Endothelial cell of umbilical vein (primary cell): ENCODE results near the gene AK5. TPM values are rescaled to one million over a fixed set of nuclear protein-coding genes. Genes with fewer than 3 reads are reported as not detected.

Experiments
- BruUV-seq: library from RNA; stranded (reverse); fragments of 400-500 nt; replicated peaks from 2 replicates; lab custom pipeline; 2021; lab: Mats Ljungman, UMichigan
- CTCF ChIA-PET: fragments of 300-600, 350-600 bp; sonication (Branson Sonifier 250); formaldehyde crosslinking; loops from one replicate; lab custom pipeline; 2021; ENCODE audit warnings: antibody characterized with exemption, inconsistent platforms; lab: Charles Lee
- POLR2A ChIA-PET: fragments of 300-600, 350-600 bp; sonication (Branson Sonifier 250); formaldehyde crosslinking; loops from one replicate; lab custom pipeline; 2021; ENCODE audit warnings: antibody characterized with exemption, inconsistent platforms; lab: Charles Lee
- DNase-seq: peaks from one replicate; pipeline ENCODE4 v3.0.0-alpha.2; 2011; ENCODE audit warnings: low read depth, low spot score
- FAIRE-seq: peaks from 2 replicates; lab custom pipeline; 2011; peaks lifted over from hg19 to GRCh38; lab: Jason Lieb, UNC
- H2AFZ ChIP-seq: 2 replicates; pipeline ENCODE4 v1.6.0; 2012; ENCODE audit warnings: low read depth, low read length, control low read depth, inconsistent platforms
- H3K27ac ChIP-seq: 2 replicates; pipeline ENCODE4 v1.5.1; 2011; ENCODE audit warnings: low read depth, mild to moderate bottlenecking, control low read depth, low read length, moderate library complexity; ENCODE audit not compliant: insufficient read depth
- H3K27me3 ChIP-seq, 2 experiments: 2 replicates each; pipeline versions ENCODE4 v1.6.0 to v1.6.1; 2011; ENCODE audit warnings: low read length in 2 of 2, mixed read lengths in 1 of 2; ENCODE audit not compliant: control insufficient read depth in 2 of 2, insufficient read depth in 2 of 2
- H3K36me3 ChIP-seq, 2 experiments: 2 replicates in 1 of 2; 3 replicates in 1 of 2; pipeline ENCODE4 v1.5.1; 2011; ENCODE audit warnings: low read length in 2 of 2, mild to moderate bottlenecking in 1 of 2, moderate library complexity in 1 of 2; ENCODE audit not compliant: control insufficient read depth in 2 of 2, insufficient read depth in 2 of 2; ENCODE audit errors: extremely low read depth in 1 of 2
- H3K4me1 ChIP-seq: 3 replicates; pipeline ENCODE4 v1.5.1; 2011; ENCODE audit warnings: mild to moderate bottlenecking, low read length; ENCODE audit not compliant: control insufficient read depth, insufficient read depth; ENCODE audit errors: extremely low read depth
- H3K4me2 ChIP-seq: 2 replicates; pipeline ENCODE4 v1.6.1; 2011; ENCODE audit warnings: low read length, control low read depth, mixed read lengths; ENCODE audit not compliant: insufficient read depth
- H3K4me3 ChIP-seq, 3 experiments: fragments of 200-600 bp in 1 of 3; sonication (generic), shearing (Covaris generic) in 1 of 3; replicated peaks in 1 of 3; 2 replicates each; pipeline ENCODE4 v1.5.1; 2011 to 2016; ENCODE audit warnings: control low read depth in 3 of 3, low read length in 3 of 3, mild to moderate bottlenecking in 2 of 3, inconsistent platforms in 1 of 3, low read depth in 1 of 3, moderate library complexity in 1 of 3; ENCODE audit not compliant: insufficient read depth in 1 of 3
- H3K79me2 ChIP-seq: 2 replicates; pipeline ENCODE4 v1.6.0; 2012; ENCODE audit warnings: low read length, inconsistent platforms; ENCODE audit not compliant: control insufficient read depth, insufficient read depth
- H3K9ac ChIP-seq: replicated peaks from 2 replicates; pipeline ENCODE3; 2011; ENCODE audit warnings: low read length, control low read depth; ENCODE audit not compliant: insufficient read depth; ENCODE audit errors: extremely low read depth
- H3K9me1 ChIP-seq: replicated peaks from 3 replicates; pipeline ENCODE4 v1.6.0; 2011; ENCODE audit warnings: mild to moderate bottlenecking, low read length; ENCODE audit not compliant: control insufficient read depth, insufficient read depth; ENCODE audit errors: extremely low read depth
- H3K9me3 ChIP-seq: replicated peaks from 2 replicates; pipeline ENCODE4 v1.5.1; 2012; ENCODE audit warnings: low read length, inconsistent platforms; ENCODE audit not compliant: control insufficient read depth, insufficient read depth
- H4K20me1 ChIP-seq: replicated peaks from 2 replicates; pipeline ENCODE3; 2011; ENCODE audit warnings: mild to moderate bottlenecking, low read length; ENCODE audit not compliant: control insufficient read depth, insufficient read depth; ENCODE audit errors: extremely low read depth
- CTCF ChIP-seq, 2 donors: IDR thresholded peaks; 1 replicate in 1 of 2; 2 replicates in 1 of 2; pipeline ENCODE4 v1.5.1; 2011; ENCODE audit warnings: low read length in 2 of 2, mild to moderate bottlenecking in 2 of 2, moderate library complexity in 2 of 2, control low read depth in 1 of 2, inconsistent platforms in 1 of 2, low read depth in 1 of 2; ENCODE audit not compliant: insufficient read depth in 1 of 2; ENCODE audit errors: extremely low read depth in 1 of 2
- EZH2 ChIP-seq: IDR thresholded peaks from 2 replicates; pipeline ENCODE4 v1.6.1; 2012; ENCODE audit warnings: borderline replicate concordance, low read depth, mild to moderate bottlenecking, moderate library complexity, low read length, inconsistent platforms; ENCODE audit not compliant: severe bottlenecking
- FOS ChIP-seq: IDR thresholded peaks from 2 replicates; pipeline ENCODE4 v1.6.1; 2011; ENCODE audit warnings: mild to moderate bottlenecking, low read length, moderate library complexity, borderline replicate concordance; ENCODE audit not compliant: insufficient read depth
- GATA2 ChIP-seq: IDR thresholded peaks from 2 replicates; pipeline ENCODE4 v1.7.0; 2011; ENCODE audit warnings: low read depth, mild to moderate bottlenecking, moderate library complexity, mixed read lengths, low read length; ENCODE audit not compliant: insufficient read length, insufficient read depth
- JUN ChIP-seq: IDR thresholded peaks from 2 replicates; pipeline ENCODE4 v1.6.1; 2011; ENCODE audit warnings: borderline replicate concordance, low read depth; ENCODE audit not compliant: insufficient read length, insufficient read depth
- MAX ChIP-seq: IDR thresholded peaks from 2 replicates; pipeline ENCODE4 v1.6.1; 2011; ENCODE audit not compliant: insufficient read depth, insufficient read length
- MYC ChIP-seq: IDR thresholded peaks from one replicate; pipeline ENCODE4 v1.6.1; 2011; ENCODE audit warnings: mild to moderate bottlenecking, low read depth, low read length
- POLR2A ChIP-seq: IDR thresholded peaks from 2 replicates; pipeline ENCODE4 v1.6.1; 2012; ENCODE audit warnings: low read depth, mild to moderate bottlenecking, control low read depth, low read length
- POLR2AphosphoS5 ChIP-seq: IDR thresholded peaks from 2 replicates; pipeline ENCODE4 v1.6.1; 2012; ENCODE audit warnings: low read depth, mild to moderate bottlenecking, control low read depth, low read length, moderate library complexity; ENCODE audit not compliant: insufficient read depth
- dilution Hi-C: fragments of 300-500 bp; cut with MboI; formaldehyde crosslinking; loops from one replicate; pipeline ENCODE4 v1.15.0; 2019; ENCODE audit warnings: low sequenced_read_pairs; ENCODE audit not compliant: extremely low pct_ligation_motif_present
- intact Hi-C: fragments of 100-400 bp; cut with micrococcal nuclease; formaldehyde crosslinking; loops from one replicate; pipeline ENCODE4 v1.10.0; 2022
- polyA plus RNA-seq, 4 experiments: library from polyadenylated mRNA; depleted of rRNA in 3 of 4; stranded (reverse) in 3 of 4; unstranded in 1 of 4; fragments of >200 nt; gene quantifications; 2 replicates each; pipeline versions ENCODE4 v1.2.1 to v1.2.3, GENCODE V29; 2011 to 2012; ENCODE audit warnings: missing spikeins in 1 of 4
- total RNA-seq: library from RNA; stranded (reverse); gene quantifications from 2 replicates; pipeline ENCODE4 v1.2.3, GENCODE V29; 2021

AK5 gene
- total and polyA plus RNA-seq, 2 donors (not counting 3 experiments of a cell fraction or from before 2014, with no cell fraction given) = 5.0 to 7.5 TPM

- no peaks in the 10 kb centered on the region for H3K9me1 ChIP-seq
- H3K79me2 ChIP-seq = no peaks in the 10 kb centered on the region
- CTCF ChIA-PET = interaction anchor here (0.7 to 2.0 kb wide), 3 partner anchors 10 to 23 kb away, joined by 3 to 12 read pairs (median 3); no protein-coding TSS in a partner anchor
- no peak overlapping the region for H3K4me2 ChIP-seq
- H3K9me3 ChIP-seq = no peaks in the 10 kb centered on the region
- no peak overlapping the region for H3K27ac ChIP-seq
- no peaks in the 10 kb centered on the region for H3K27me3 ChIP-seq
- POLR2A ChIA-PET = interaction anchor here (1.4 kb wide), 1 partner anchor 127 kb away, joined by 5 read pairs; the partner anchor contains the start of gene ZZZ3
- TF ChIP-seq GATA2 (no peak), CTCF (IDR thresholded peaks at IDR 0.05; ENCODE audit: extremely low read depth in 1 of 2, insufficient read depth in 1 of 2, low read depth in 1 of 2, low read length in 2 of 2) (no peak), FOS (no peak), POLR2AphosphoS5 (no peak), EZH2 (no peak), JUN (no peak), POLR2A (no peak), MAX (no peak), MYC (no peak)
- H3K4me1 ChIP-seq = peaks cover 14% of the 10 kb centered on the region
- no peak overlapping the region for H3K4me3 ChIP-seq
- no peak overlapping the region for H2AFZ ChIP-seq
- no TSS peak for BruUV-seq
- intact Hi-C loops (no loop called here), dilution Hi-C loops (no loop called here)
- H4K20me1 ChIP-seq = no peaks in the 10 kb centered on the region
- peaks cover 0 to 4% of the 10 kb centered on the region in 2 experiments for H3K36me3 ChIP-seq
- FAIRE-seq = no peak
- no peak overlapping the region for H3K9ac ChIP-seq
- no peak for DNase-seq
Measured at GRCh38 chr1:77556045-77556444, 274.2 kb downstream of the AK5 start.
